Lung (tissue), 12 donors: Measurements from ENCODE around the gene DGCR6L. TPM values are rescaled to one million over a fixed set of nuclear protein-coding genes. Genes with fewer than 3 reads are reported as not detected.

Source experiments
- ATAC-seq: fragments of 200-7000 bp; cut with Tn5 transposase; one replicate; pipeline ENCODE4 v1.9.1; 2020; ENCODE audit warnings: moderate number of reproducible peaks; ENCODE audit not compliant: insufficient read depth, low FRiP score
- DNase-seq, 3 donors: peaks; one replicate each; pipeline ENCODE4 v3.0.0-alpha.2; 2013 to 2017
- H3K27ac ChIP-seq, 2 donors: one replicate each; pipeline ENCODE4 v1.5.1; 2013; ENCODE audit warnings: mild to moderate bottlenecking in 2 of 2, moderate library complexity in 2 of 2, control low read depth in 1 of 2, inconsistent platforms in 1 of 2, low read depth in 1 of 2, low read length in 1 of 2
- H3K27me3 ChIP-seq, 3 donors: one replicate each; pipeline ENCODE4 v1.5.1; 2013; ENCODE audit warnings: low read length in 2 of 3; ENCODE audit not compliant: control insufficient read depth in 3 of 3, insufficient read depth in 3 of 3
- H3K36me3 ChIP-seq, 4 donors: one replicate each; pipeline ENCODE4 v1.5.1; 2013; ENCODE audit warnings: low read length in 4 of 4, mild to moderate bottlenecking in 1 of 4, moderate library complexity in 1 of 4; ENCODE audit not compliant: control insufficient read depth in 4 of 4, insufficient read depth in 4 of 4
- H3K4me1 ChIP-seq, 5 donors: one replicate each; pipeline ENCODE4 v1.5.1; 2013; ENCODE audit warnings: low read length in 5 of 5, mild to moderate bottlenecking in 2 of 5, moderate library complexity in 1 of 5; ENCODE audit not compliant: control insufficient read depth in 5 of 5, insufficient read depth in 5 of 5
- H3K4me3 ChIP-seq: one replicate; pipeline ENCODE4 v1.5.1; 2013; ENCODE audit warnings: mild to moderate bottlenecking, control low read depth, moderate library complexity
- H3K9ac ChIP-seq, 2 donors: one replicate each; pipeline ENCODE4 v1.5.1; 2013; ENCODE audit warnings: low read length in 2 of 2, control low read depth in 1 of 2; ENCODE audit not compliant: insufficient read depth in 1 of 2
- H3K9me3 ChIP-seq, 4 donors: one replicate each; pipeline ENCODE4 v1.5.1; 2013; ENCODE audit warnings: low read length in 3 of 4, mild to moderate bottlenecking in 1 of 4, moderate library complexity in 1 of 4; ENCODE audit not compliant: control insufficient read depth in 4 of 4, insufficient read depth in 3 of 4
- CTCF ChIP-seq: IDR thresholded peaks from 2 replicates; pipeline ENCODE4 v1.5.1; 2012; ENCODE audit warnings: mild to moderate bottlenecking; ENCODE audit errors: control extremely low read depth, extremely low read depth
- WGBS, 2 donors: extraction: QIAGEN DNeasy Blood & Tissue Kit; methylation state at CpG; one replicate each; pipeline ENCODE4 v1.1.7; 2013; 5-methylcytosine and 5-hydroxymethylcytosine counted together
- polyA plus RNA-seq, 2 donors: library from polyadenylated mRNA; stranded (reverse); fragments of 200-250 nt; gene quantifications; one replicate each; pipeline ENCODE4 v1.2.1, GENCODE V29; 2013
- total RNA-seq, 2 donors: library from RNA; depleted of rRNA in 1 of 2; stranded (reverse); fragments of >200 nt in 1 of 2; gene quantifications; one replicate each; pipeline ENCODE4 v1.2.1, GENCODE V29; 2014 to 2021
- donor health status: control.
- donor health status: control.
- donor health status: Bipolar disorder and iron deficiency.
- donor health status: healthy.
- donor health status: DM: yes; HTN: yes; CAD: no.

The DGCR6L gene
- total and polyA plus RNA-seq, 4 donors = 38.7 to 86.0 (median 42.5) TPM

DNA sequence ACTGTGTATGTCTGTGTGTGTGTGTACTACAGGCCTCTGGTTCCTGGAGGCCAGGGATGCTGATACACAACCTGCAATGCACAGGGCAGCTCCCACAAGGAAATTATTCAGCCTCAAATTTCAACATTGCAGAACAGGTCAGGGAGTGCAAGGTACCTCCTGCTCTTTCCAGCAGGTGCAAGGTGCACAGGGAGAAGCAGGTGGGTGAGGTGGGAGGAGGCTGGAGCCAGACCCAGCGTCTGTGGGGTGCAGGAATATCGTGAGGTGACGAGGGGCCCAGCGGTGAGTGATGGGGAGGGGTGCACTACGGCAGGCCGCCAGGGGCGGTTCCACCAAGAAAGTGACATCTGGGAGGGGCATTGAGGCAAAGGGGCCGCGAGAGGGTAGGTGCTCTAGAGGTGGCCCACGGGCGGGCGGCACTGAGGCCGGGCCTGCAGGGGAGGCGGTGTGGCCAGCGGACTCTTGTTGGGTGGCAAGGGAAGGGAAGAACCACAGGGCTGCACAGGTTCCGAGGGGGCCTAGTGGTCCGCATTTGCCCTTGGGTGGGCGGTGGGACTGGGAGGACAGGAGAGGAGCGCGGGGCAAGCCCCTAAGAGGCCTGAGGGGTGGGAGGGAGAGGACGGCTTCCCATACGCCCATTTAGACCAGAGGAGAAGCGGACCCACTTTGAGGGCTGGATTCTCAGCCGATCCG lies 21.6 kb downstream of the DGCR6L start:
- H3K9me3 ChIP-seq = no peaks in the 10 kb centered on the region
- no peak for ATAC-seq
- no peak overlapping the region for H3K4me3 ChIP-seq
- no peaks in the 10 kb centered on the region for H3K36me3 ChIP-seq
- no peak for DNase-seq
- TF ChIP-seq CTCF = no peak
- peaks cover 0 to 6% (median 0%) of the 10 kb centered on the region in 5 donors for H3K4me1 ChIP-seq
- peaks cover 0 to 10% (median 3%) of the 10 kb centered on the region in 3 donors for H3K27me3 ChIP-seq
- no peak overlapping the region for H3K27ac ChIP-seq
- H3K9ac ChIP-seq = no peak overlapping the region
- WGBS, 2 donors = 60 to 65% methylated on average over 25 of the region's 25 CpGs

DNA sequence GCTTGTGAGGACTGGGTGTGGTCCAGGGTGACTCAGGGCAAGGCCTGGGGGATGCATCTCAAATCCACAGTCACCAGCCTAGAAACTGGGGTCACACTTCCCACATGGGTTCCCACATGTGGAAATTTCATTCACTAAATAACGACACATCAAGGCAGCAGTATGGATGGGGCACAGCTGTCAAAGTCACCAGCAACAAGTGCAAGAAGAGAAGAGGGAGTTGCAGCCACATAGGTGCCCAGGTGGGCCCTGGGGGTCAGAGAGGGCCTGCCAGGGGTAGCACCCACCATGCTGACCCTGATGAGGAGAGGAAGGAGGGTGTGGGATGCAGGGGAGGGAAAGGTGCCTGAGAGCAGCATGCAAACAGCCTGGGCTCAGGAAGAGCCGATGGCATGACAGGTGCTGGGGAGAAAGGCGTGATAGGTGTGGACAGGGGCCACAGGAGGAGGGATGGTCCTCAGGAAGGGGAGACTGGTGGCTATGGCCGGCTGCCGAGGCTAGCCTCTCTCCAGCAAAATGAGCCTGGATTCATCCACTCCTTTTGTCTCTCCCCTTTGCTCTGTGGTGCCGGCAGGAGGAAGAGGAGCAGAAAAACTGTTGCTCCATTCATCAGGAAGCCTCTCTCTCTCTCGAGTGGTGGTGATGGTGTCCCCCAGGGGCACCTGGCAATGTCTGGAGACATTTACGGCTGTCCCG lies 22.3 kb downstream of the DGCR6L start:
- no peak for DNase-seq
- Histone ChIP-seq H3K36me3 (no peaks in the 10 kb centered on the region), H3K9me3 (no peaks in the 10 kb centered on the region), H3K27ac (no peak overlapping the region), H3K4me1 (peaks cover 0 to 6% (median 0%) of the 10 kb centered on the region in 5 donors), H3K27me3 (peaks cover 0 to 10% (median 3%) of the 10 kb centered on the region in 3 donors), H3K4me3 (no peak overlapping the region), H3K9ac (no peak overlapping the region)
- TF ChIP-seq CTCF = no peak
- no peak for ATAC-seq
- WGBS, 2 donors = 73 to 74% methylated on average over 9 of the region's 9 CpGs

GRCh38 chr22:20296598-20296997 lies 23.3 kb downstream of the DGCR6L start:
- Histone ChIP-seq H3K9me3 (no peaks in the 10 kb centered on the region), H3K9ac (no peak overlapping the region), H3K27ac (no peak overlapping the region), H3K4me3 (no peak overlapping the region), H3K27me3 (peaks cover 0 to 10% (median 3%) of the 10 kb centered on the region in 3 donors), H3K4me1 (peaks cover 0 to 6% (median 0%) of the 10 kb centered on the region in 5 donors), H3K36me3 (no peaks in the 10 kb centered on the region)
- DNase-seq (no peak), ATAC-seq (no peak)
- 84 to 89% methylated on average over 9 of the region's 9 CpGs for WGBS, 2 donors
- TF ChIP-seq CTCF = no peak
